Suprapubic skin (tissue), 4 donors: ENCODE results near the gene INTS6L. TPM values are rescaled to one million over a fixed set of nuclear protein-coding genes. Genes with fewer than 3 reads are reported as not detected.

Experiments
- DNase-seq, 2 donors: peaks; one replicate each; pipeline ENCODE4 v3.0.0-alpha.2; 2019; ENCODE audit warnings: low spot score in 2 of 2
- H3K27ac ChIP-seq: fragments of 200-600 bp; sonication (generic); one replicate; pipeline ENCODE4 v1.5.1; 2019
- H3K27me3 ChIP-seq: fragments of 200-600 bp; sonication (generic); one replicate; pipeline ENCODE4 v1.5.1; 2019
- H3K36me3 ChIP-seq: fragments of 200-600 bp; sonication (generic); one replicate; pipeline ENCODE4 v1.5.1; 2019
- H3K4me1 ChIP-seq: fragments of 200-600 bp; sonication (generic); one replicate; pipeline ENCODE4 v1.5.1; 2019
- H3K4me3 ChIP-seq: fragments of 200-600 bp; sonication (generic); one replicate; pipeline ENCODE4 v1.5.1; 2019; ENCODE audit warnings: mild to moderate bottlenecking
- H3K9me3 ChIP-seq: fragments of 200-600 bp; sonication (generic); one replicate; pipeline ENCODE4 v1.5.1; 2019
- CTCF ChIP-seq, 2 donors: fragments of 200-600 bp in 1 of 2; fragments of 450-650 bp in 1 of 2; sonication (generic) in 1 of 2; IDR thresholded peaks; one replicate each; pipeline ENCODE4 v1.5.1; 2016 to 2019; ENCODE audit warnings: antibody characterized with exemption in 2 of 2, mild to moderate bottlenecking in 1 of 2, moderate library complexity in 1 of 2
- EP300 ChIP-seq: sonication (generic); formaldehyde crosslinking; IDR thresholded peaks from one replicate; pipeline ENCODE4 v1.6.1; 2017; ENCODE audit warnings: antibody characterized with exemption
- POLR2A ChIP-seq, 2 donors: fragments of 450-650 bp; IDR thresholded peaks; one replicate each; pipeline ENCODE4 v1.6.1; 2017; ENCODE audit warnings: antibody characterized with exemption in 2 of 2, mild to moderate bottlenecking in 2 of 2, moderate library complexity in 2 of 2
- POLR2AphosphoS5 ChIP-seq, 3 donors: sonication (generic); formaldehyde crosslinking; IDR thresholded peaks; one replicate each; pipeline ENCODE4 v1.6.1; 2017; ENCODE audit warnings: antibody characterized with exemption in 3 of 3
- WGBS: methylation state at CpG from one replicate; pipeline ENCODE4 v1.1.5; 2018; 5-methylcytosine and 5-hydroxymethylcytosine counted together
- total RNA-seq, 4 donors: library from RNA; depleted of rRNA; stranded (reverse); fragments of >200 nt; gene quantifications; one replicate each; pipeline ENCODE4 v1.1.0, GENCODE V29; 2016

The INTS6L gene
- total RNA-seq, 4 donors from 2014 or later: 9.2 to 28.8 (median 12.6) TPM

GRCh38 chrX:135516376-135516775 is 4.1 kb upstream of the INTS6L start:
- WGBS: 85% methylated on average over 1 of the region's 1 CpG
- DNase-seq: no peak
- H3K9me3 ChIP-seq: no peaks in the 10 kb centered on the region
- no peak overlapping the region for H3K27ac ChIP-seq
- H3K27me3 ChIP-seq: no peaks in the 10 kb centered on the region
- no peak overlapping the region for H3K4me3 ChIP-seq
- H3K4me1 ChIP-seq: no peaks in the 10 kb centered on the region
- no peaks in the 10 kb centered on the region for H3K36me3 ChIP-seq
- TF ChIP-seq EP300 (no peak), POLR2AphosphoS5 (IDR thresholded peaks at IDR 0.05) (no peak), CTCF (IDR thresholded peaks at IDR 0.05) (no peak), POLR2A (IDR thresholded peaks at IDR 0.05) (no peak)

GRCh38 chrX:135518161-135518560 is 2.3 kb upstream of the INTS6L start:
- Histone ChIP-seq H3K36me3 (no peaks in the 10 kb centered on the region), H3K9me3 (no peaks in the 10 kb centered on the region), H3K27me3 (no peaks in the 10 kb centered on the region), H3K4me3 (no peak overlapping the region), H3K4me1 (no peaks in the 10 kb centered on the region), H3K27ac (no peak overlapping the region)
- no peak for TF ChIP-seq POLR2AphosphoS5 (IDR thresholded peaks at IDR 0.05)
- TF ChIP-seq EP300: no peak
- TF ChIP-seq CTCF (IDR thresholded peaks at IDR 0.05): no peak
- TF ChIP-seq POLR2A (IDR thresholded peaks at IDR 0.05): no peak
- no peak for DNase-seq
- 60% methylated on average over 1 of the region's 1 CpG for WGBS

- TF ChIP-seq POLR2A (IDR thresholded peaks at IDR 0.05) (no peak), POLR2AphosphoS5 (IDR thresholded peaks at IDR 0.05) (no peak), EP300 (no peak), CTCF (IDR thresholded peaks at IDR 0.05) (no peak)
- WGBS: 40% methylated on average over 12 of the region's 12 CpGs
- no peaks in the 10 kb centered on the region for H3K9me3 ChIP-seq
- DNase-seq: no peak
- no peaks in the 10 kb centered on the region for H3K36me3 ChIP-seq
- H3K27me3 ChIP-seq: no peaks in the 10 kb centered on the region
- H3K27ac ChIP-seq: peak overlapping the region; percentile 94
- H3K4me3 ChIP-seq: peak overlapping the region; percentile 75
- H3K4me1 ChIP-seq: no peaks in the 10 kb centered on the region
Observed at GRCh38 chrX:135520022-135520552, 373 bp upstream of the INTS6L start.

GRCh38 chrX:135521405-135522131 is 1.1 kb downstream of the INTS6L start:
- H3K9me3 ChIP-seq: no peaks in the 10 kb centered on the region
- TF ChIP-seq POLR2AphosphoS5 (IDR thresholded peaks at IDR 0.05) (no peak), CTCF (IDR thresholded peaks at IDR 0.05) (no peak), EP300 (no peak), POLR2A (IDR thresholded peaks at IDR 0.05) (peak in 1 of 2 donors; percentile 33)
- H3K36me3 ChIP-seq: no peaks in the 10 kb centered on the region
- H3K27me3 ChIP-seq: no peaks in the 10 kb centered on the region
- DNase-seq: peak; percentile 85
- peak overlapping the region; percentile 94 for H3K27ac ChIP-seq
- 45% methylated on average over 67 of the region's 73 CpGs for WGBS
- H3K4me1 ChIP-seq: no peaks in the 10 kb centered on the region
- H3K4me3 ChIP-seq: peak overlapping the region; percentile 75

GRCh38 chrX:135522132-135522530 is 1.7 kb downstream of the INTS6L start:
- TF ChIP-seq CTCF (IDR thresholded peaks at IDR 0.05) (no peak), EP300 (no peak), POLR2AphosphoS5 (IDR thresholded peaks at IDR 0.05) (no peak), POLR2A (IDR thresholded peaks at IDR 0.05) (no peak)
- Histone ChIP-seq H3K36me3 (no peaks in the 10 kb centered on the region), H3K4me1 (no peaks in the 10 kb centered on the region), H3K9me3 (no peaks in the 10 kb centered on the region), H3K27ac (peak overlapping the region; percentile 72), H3K27me3 (no peaks in the 10 kb centered on the region), H3K4me3 (peak overlapping the region; percentile 75)
- 41% methylated on average over 9 of the region's 9 CpGs for WGBS
- no peak for DNase-seq
